ENCODE data around the gene TPCN2.

DNA sequence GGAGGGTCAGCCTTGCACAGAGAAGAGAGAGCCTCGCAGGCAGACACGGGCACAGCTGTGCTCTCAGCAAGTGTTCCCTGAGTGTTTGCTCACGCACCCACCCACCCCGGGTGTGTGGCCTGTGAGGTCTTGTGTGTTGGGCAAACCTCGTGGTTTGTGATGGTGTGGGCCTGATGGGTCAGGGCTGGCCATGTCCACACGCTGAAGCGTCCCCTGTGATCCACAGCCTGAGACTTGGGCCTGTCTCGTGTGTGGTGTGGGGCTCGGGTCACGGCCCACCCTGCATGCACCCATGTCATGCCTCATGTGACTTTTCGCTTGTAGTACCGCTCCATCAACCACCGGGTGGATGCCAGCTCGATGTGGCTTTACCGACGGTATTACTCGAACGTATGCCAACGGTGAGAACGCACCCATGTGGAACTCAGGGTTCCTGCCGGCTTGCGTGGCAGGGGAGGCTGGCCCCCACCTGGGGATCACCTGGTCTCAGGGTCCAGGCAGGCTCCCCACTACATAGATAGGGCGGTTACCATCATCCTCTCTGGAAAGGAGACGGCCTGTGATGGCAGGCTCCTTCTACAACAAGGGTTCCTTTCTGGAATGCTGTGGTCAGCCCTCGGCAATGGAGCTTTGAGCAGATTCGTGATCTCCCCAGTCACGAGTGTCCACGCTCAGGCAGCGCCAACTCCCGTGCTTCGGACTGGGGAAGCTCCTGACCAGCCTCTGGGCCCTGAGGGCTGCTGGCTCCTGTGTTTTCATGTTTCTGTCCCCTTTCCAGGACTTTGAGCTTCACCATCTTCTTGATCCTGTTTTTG is 5.9 kb downstream of the TPCN2 start:
- no peak for TF ChIP-seq POLR2A (IDR thresholded peaks at IDR 0.05)
- TF ChIP-seq, protein P1, sequence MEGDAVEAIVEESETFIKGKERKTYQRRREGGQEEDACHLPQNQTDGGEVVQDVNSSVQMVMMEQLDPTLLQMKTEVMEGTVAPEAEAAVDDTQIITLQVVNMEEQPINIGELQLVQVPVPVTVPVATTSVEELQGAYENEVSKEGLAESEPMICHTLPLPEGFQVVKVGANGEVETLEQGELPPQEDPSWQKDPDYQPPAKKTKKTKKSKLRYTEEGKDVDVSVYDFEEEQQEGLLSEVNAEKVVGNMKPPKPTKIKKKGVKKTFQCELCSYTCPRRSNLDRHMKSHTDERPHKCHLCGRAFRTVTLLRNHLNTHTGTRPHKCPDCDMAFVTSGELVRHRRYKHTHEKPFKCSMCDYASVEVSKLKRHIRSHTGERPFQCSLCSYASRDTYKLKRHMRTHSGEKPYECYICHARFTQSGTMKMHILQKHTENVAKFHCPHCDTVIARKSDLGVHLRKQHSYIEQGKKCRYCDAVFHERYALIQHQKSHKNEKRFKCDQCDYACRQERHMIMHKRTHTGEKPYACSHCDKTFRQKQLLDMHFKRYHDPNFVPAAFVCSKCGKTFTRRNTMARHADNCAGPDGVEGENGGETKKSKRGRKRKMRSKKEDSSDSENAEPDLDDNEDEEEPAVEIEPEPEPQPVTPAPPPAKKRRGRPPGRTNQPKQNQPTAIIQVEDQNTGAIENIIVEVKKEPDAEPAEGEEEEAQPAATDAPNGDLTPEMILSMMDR (IDR thresholded peaks at IDR 0.05): no peak
